Measurements from ENCODE around the gene KDELR3.

KDELR3 gene

GRCh38 chr22:38523029-38523428 is 55.1 kb downstream of the KDELR3 start:
- no peak for DNase-seq

GRCh38 chr22:38523479-38523878 is 55.6 kb downstream of the KDELR3 start:
- DNase-seq, result no peak

GRCh38 chr22:38524429-38524828 is 56.5 kb downstream of the KDELR3 start:
- no peak for DNase-seq

DNA sequence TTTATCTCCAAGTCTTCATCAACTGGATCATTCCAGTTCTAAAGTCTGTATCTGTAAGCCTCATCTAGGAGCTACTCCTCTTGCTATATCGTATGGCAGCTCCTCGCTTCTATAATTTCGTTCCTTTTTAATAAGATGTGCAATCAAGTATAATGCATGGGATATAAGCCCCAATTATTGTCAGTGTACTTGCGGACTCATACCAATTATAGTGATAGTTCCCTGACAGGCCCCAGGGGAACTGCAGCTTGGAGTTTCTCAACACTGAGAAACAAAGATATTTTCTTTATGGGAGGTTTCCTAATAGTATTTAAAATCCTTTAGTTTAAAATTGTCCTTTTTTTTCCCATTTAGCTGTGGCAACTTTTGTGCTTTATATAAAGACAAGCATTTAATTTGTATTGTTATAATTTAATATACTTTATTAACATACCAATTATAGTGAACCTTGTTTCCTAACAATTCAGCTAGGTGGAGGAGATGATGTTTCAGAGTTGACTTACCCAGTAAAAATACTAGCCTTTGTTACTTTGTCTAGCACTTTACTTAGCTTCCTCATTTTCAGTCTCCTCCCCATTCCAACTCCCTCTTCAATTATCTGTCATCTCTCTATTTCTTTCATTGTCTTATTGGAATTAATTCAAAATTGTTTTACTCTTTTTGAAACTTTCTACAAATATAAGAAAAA is 63.5 kb downstream of the KDELR3 start:
- DNase-seq, result no peak
